Measurements from ENCODE around the gene HBS1L. TPM values are rescaled to one million over a fixed set of nuclear protein-coding genes. Genes with fewer than 3 reads are reported as not detected.
"Not testable (repeated sequence)": the region's sequence is repeated elsewhere in the genome, so short reads cannot be mapped to it uniquely, and the experiment has no call there.

HBS1L gene
- total and polyA plus RNA-seq, 7 experiments from 2014 or later, result 61.4 to 112 (median 81.0) TPM

DNA sequence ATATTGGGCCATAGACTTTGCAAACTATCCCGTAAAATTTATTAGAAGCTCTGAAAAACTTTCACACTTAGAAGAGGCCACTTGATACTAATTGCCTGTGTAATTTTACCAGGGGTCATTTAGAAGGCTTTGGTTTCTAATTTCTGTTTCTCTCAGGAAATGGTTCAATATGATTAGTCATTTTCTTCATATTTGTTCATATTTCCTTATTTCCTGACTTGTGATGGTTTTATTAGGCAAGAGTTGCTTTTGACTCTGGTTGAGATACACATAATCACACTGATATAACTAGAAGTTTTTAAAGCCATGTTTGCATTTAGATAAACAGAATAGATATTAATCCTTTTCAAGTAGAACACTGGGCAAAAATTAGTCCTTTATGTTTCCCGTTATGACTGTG lies 11.8 kb upstream of the HBS1L start:
- H3K36me3 ChIP-seq (ENCODE audit: control insufficient read depth in 2 of 3, insufficient read depth in 3 of 3, low read length in 3 of 3), result no peaks in the 10 kb centered on the region
- no peak overlapping the region for H3K27ac ChIP-seq (ENCODE audit: low read depth, low read length)
- ChIA-PET POLR2A (no interaction called here), CTCF (no interaction called here)
- Mint-ChIP-seq H3K4me1 (peaks cover 0 to 6% (median 0%) of the 10 kb centered on the region in 7 donors), H3K9me3 (peaks cover 0 to 5% (median 0%) of the 10 kb centered on the region in 11 donors), H3K27me3 (no peaks in the 10 kb centered on the region), H3K36me3 (peaks cover 0 to 3% (median 0%) of the 10 kb centered on the region in 5 donors), H3K27ac (peak overlapping the region in 1 of 9 donors; percentile 3), H3K4me3 (no peak overlapping the region)
- ATAC-seq (peak; percentile 58), DNase-seq (no peak)
- no peaks in the 10 kb centered on the region for H3K9me3 ChIP-seq (ENCODE audit: control insufficient read depth in 2 of 3, low read length in 3 of 3)
- no peaks in the 10 kb centered on the region for H3K27me3 ChIP-seq (ENCODE audit: control insufficient read depth in 2 of 2, insufficient read depth in 2 of 2, low read length in 2 of 2)
- H3K4me3 ChIP-seq (ENCODE audit: low read length), result no peak overlapping the region
- intact Hi-C loops (cut with micrococcal nuclease), result no loop called here
- H3K4me1 ChIP-seq (ENCODE audit: control insufficient read depth in 2 of 2, insufficient read depth in 2 of 2, low read length in 2 of 2), result no peaks in the 10 kb centered on the region

DNA sequence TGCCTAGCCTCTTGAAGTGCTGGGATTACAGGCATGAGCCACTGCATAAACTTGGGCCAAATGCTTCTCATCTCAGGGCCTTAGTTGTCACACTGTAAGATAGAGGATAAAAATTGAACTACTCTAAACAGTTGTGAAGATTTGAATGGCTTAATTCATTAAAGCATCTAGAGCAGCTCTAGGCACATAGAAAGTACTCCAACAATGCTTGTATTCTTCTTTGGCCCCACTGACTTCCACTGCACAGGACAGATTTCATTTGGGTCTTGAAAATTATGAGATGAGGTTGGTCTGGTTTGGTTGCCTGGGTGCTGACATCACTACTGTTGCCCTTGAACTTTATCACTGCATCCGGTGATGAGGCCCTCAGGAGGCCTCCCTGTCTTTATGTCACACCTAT lies 10.0 kb upstream of the HBS1L start:
- CTCF ChIA-PET, result no interaction called here
- peaks cover 0 to 6% (median 0%) of the 10 kb centered on the region in 7 donors for H3K4me1 Mint-ChIP-seq
- no peak for ATAC-seq

GRCh38 chr6:135063926-135064325 lies 9.3 kb upstream of the HBS1L start:
- ATAC-seq (no peak), DNase-seq (no peak)
- CTCF ChIA-PET, result no interaction called here
- no peaks in the 10 kb centered on the region for H3K36me3 ChIP-seq (ENCODE audit: control insufficient read depth in 2 of 3, insufficient read depth in 3 of 3, low read length in 3 of 3)
- H3K27ac Mint-ChIP-seq, result peak overlapping the region in 1 of 9 donors; percentile 77
- no peaks in the 10 kb centered on the region for H3K4me1 ChIP-seq (ENCODE audit: control insufficient read depth in 2 of 2, insufficient read depth in 2 of 2, low read length in 2 of 2)
- peaks cover 0 to 5% (median 0%) of the 10 kb centered on the region in 11 donors for H3K9me3 Mint-ChIP-seq
- H3K4me1 Mint-ChIP-seq, result peaks cover 0 to 6% (median 0%) of the 10 kb centered on the region in 7 donors
- H3K27me3 ChIP-seq (ENCODE audit: control insufficient read depth in 2 of 2, insufficient read depth in 2 of 2, low read length in 2 of 2), result no peaks in the 10 kb centered on the region
- no peak overlapping the region for H3K4me3 ChIP-seq (ENCODE audit: low read length)
- H3K27me3 Mint-ChIP-seq, result no peaks in the 10 kb centered on the region
- intact Hi-C loops (cut with micrococcal nuclease), result no loop called here
- POLR2A ChIA-PET, result interaction anchor here (1.0 kb wide), 1 partner anchor 81 kb away, joined by 4 read pairs; no protein-coding TSS in a partner anchor
- peaks cover 0 to 3% (median 0%) of the 10 kb centered on the region in 5 donors for H3K36me3 Mint-ChIP-seq
- no peak overlapping the region for H3K27ac ChIP-seq (ENCODE audit: low read depth, low read length)
- H3K4me3 Mint-ChIP-seq, result no peak overlapping the region
- no peaks in the 10 kb centered on the region for H3K9me3 ChIP-seq (ENCODE audit: control insufficient read depth in 2 of 3, low read length in 3 of 3)

More for the DNA sequence above, 10.0 kb upstream of the HBS1L start:
- no peak for DNase-seq
- H3K9me3 Mint-ChIP-seq, result peaks cover 0 to 5% (median 0%) of the 10 kb centered on the region in 11 donors
- POLR2A ChIA-PET, result interaction anchor here (1.2 kb wide), 1 partner anchor 22 kb away, joined by 4 read pairs; no protein-coding TSS in a partner anchor
- peaks cover 0 to 3% (median 0%) of the 10 kb centered on the region in 5 donors for H3K36me3 Mint-ChIP-seq
- intact Hi-C loops (cut with micrococcal nuclease), result no loop called here
- Histone ChIP-seq H3K36me3 (ENCODE audit: control insufficient read depth in 2 of 3, insufficient read depth in 3 of 3, low read length in 3 of 3) (no peaks in the 10 kb centered on the region), H3K27ac (ENCODE audit: low read depth, low read length) (no peak overlapping the region), H3K9me3 (ENCODE audit: control insufficient read depth in 2 of 3, low read length in 3 of 3) (no peaks in the 10 kb centered on the region), H3K27me3 (ENCODE audit: control insufficient read depth in 2 of 2, insufficient read depth in 2 of 2, low read length in 2 of 2) (no peaks in the 10 kb centered on the region), H3K4me1 (ENCODE audit: control insufficient read depth in 2 of 2, insufficient read depth in 2 of 2, low read length in 2 of 2) (no peaks in the 10 kb centered on the region), H3K4me3 (ENCODE audit: low read length) (no peak overlapping the region)
- H3K27me3 Mint-ChIP-seq, result no peaks in the 10 kb centered on the region
- no peak overlapping the region for H3K4me3 Mint-ChIP-seq
- peak overlapping the region in 2 of 9 donors; percentile 31 to 77 for H3K27ac Mint-ChIP-seq

DNA sequence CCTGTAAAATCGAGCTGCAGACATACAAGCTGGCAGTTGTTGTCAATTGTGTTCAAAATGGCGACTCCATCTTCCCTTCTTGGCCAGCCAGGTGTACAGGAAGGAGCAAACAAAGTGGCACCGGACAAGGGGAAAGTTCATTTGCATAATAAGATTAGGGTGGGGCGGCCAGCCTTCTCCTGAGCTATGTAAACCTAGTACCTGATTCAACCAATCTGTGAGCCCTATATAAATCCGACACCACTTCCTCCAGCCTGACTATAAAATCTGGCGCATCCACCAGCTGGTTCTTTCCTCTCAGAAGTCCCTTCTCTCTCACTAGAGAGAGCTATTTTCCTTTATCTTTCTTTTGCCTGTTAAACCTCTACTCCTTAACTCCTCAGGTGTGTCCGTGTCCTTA lies 8.1 kb upstream of the HBS1L start:
- Mint-ChIP-seq H3K4me3 (no peak overlapping the region), H3K36me3 (peaks cover 0 to 3% (median 0%) of the 10 kb centered on the region in 5 donors), H3K4me1 (peaks cover 0 to 6% (median 0%) of the 10 kb centered on the region in 7 donors), H3K27me3 (no peaks in the 10 kb centered on the region), H3K9me3 (peaks cover 0 to 5% (median 0%) of the 10 kb centered on the region in 11 donors), H3K27ac (no peak overlapping the region)
- Histone ChIP-seq H3K9me3 (ENCODE audit: control insufficient read depth in 2 of 3, low read length in 3 of 3) (no peaks in the 10 kb centered on the region), H3K36me3 (ENCODE audit: control insufficient read depth in 2 of 3, insufficient read depth in 3 of 3, low read length in 3 of 3) (no peaks in the 10 kb centered on the region), H3K27me3 (ENCODE audit: control insufficient read depth in 2 of 2, insufficient read depth in 2 of 2, low read length in 2 of 2) (no peaks in the 10 kb centered on the region), H3K27ac (ENCODE audit: low read depth, low read length) (no peak overlapping the region), H3K4me3 (ENCODE audit: low read length) (no peak overlapping the region), H3K4me1 (ENCODE audit: control insufficient read depth in 2 of 2, insufficient read depth in 2 of 2, low read length in 2 of 2) (no peaks in the 10 kb centered on the region)
- ChIA-PET POLR2A (interaction anchor here (0.7 to 1.0 kb wide), 2 partner anchors 80 to 82 kb away, joined by 4 read pairs; no protein-coding TSS in a partner anchor), CTCF (no interaction called here)
- DNase-seq (no peak), ATAC-seq (no peak)
- intact Hi-C loops (cut with micrococcal nuclease), result no loop called here

- no peaks in the 10 kb centered on the region for H3K27me3 Mint-ChIP-seq
- Histone ChIP-seq H3K9me3 (ENCODE audit: control insufficient read depth in 2 of 3, low read length in 3 of 3) (no peaks in the 10 kb centered on the region), H3K36me3 (ENCODE audit: control insufficient read depth in 2 of 3, insufficient read depth in 3 of 3, low read length in 3 of 3) (no peaks in the 10 kb centered on the region), H3K27me3 (ENCODE audit: control insufficient read depth in 2 of 2, insufficient read depth in 2 of 2, low read length in 2 of 2) (no peaks in the 10 kb centered on the region), H3K4me3 (ENCODE audit: low read length) (no peak overlapping the region), H3K4me1 (ENCODE audit: control insufficient read depth in 2 of 2, insufficient read depth in 2 of 2, low read length in 2 of 2) (no peaks in the 10 kb centered on the region), H3K27ac (ENCODE audit: low read depth, low read length) (no peak overlapping the region)
- DNase-seq (no peak), ATAC-seq (no peak)
- H3K4me1 Mint-ChIP-seq, result peaks cover 0 to 6% (median 6%) of the 10 kb centered on the region in 7 donors
- intact Hi-C loops (cut with micrococcal nuclease), result no loop called here
- peaks cover 0 to 2% (median 0%) of the 10 kb centered on the region in 11 donors for H3K9me3 Mint-ChIP-seq
- POLR2A ChIA-PET, result interaction anchor here (0.7 kb wide), 1 partner anchor 34 kb away, joined by 3 read pairs; no protein-coding TSS in a partner anchor
- no peak overlapping the region for H3K27ac Mint-ChIP-seq
- CTCF ChIA-PET, result no interaction called here
- H3K36me3 Mint-ChIP-seq, result no peaks in the 10 kb centered on the region
- H3K4me3 Mint-ChIP-seq, result no peak overlapping the region
These were observed 5.5 kb upstream of the HBS1L start for GRCh38 chr6:135060076-135060475.

GRCh38 chr6:135058299-135058698 lies 3.7 kb upstream of the HBS1L start:
- ATAC-seq; H3K9me3 Mint-ChIP-seq; H3K9me3 ChIP-seq (ENCODE audit: control insufficient read depth in 2 of 3, low read length in 3 of 3); H3K27ac ChIP-seq (ENCODE audit: low read depth, low read length); H3K36me3 Mint-ChIP-seq; H3K4me3 Mint-ChIP-seq; H3K27ac Mint-ChIP-seq; H3K4me1 ChIP-seq (ENCODE audit: control insufficient read depth in 2 of 2, insufficient read depth in 2 of 2, low read length in 2 of 2); H3K27me3 Mint-ChIP-seq; H3K4me3 ChIP-seq (ENCODE audit: low read length); CTCF ChIA-PET; H3K27me3 ChIP-seq (ENCODE audit: control insufficient read depth in 2 of 2, insufficient read depth in 2 of 2, low read length in 2 of 2); intact Hi-C loops (cut with micrococcal nuclease); DNase-seq; H3K36me3 ChIP-seq (ENCODE audit: control insufficient read depth in 2 of 3, insufficient read depth in 3 of 3, low read length in 3 of 3): not testable (repeated sequence)
- peaks cover 7 to 24% (median 22%) of the 10 kb centered on the region in 7 donors for H3K4me1 Mint-ChIP-seq
- POLR2A ChIA-PET, result interaction anchor here (0.7 kb wide), 1 partner anchor 34 kb away, joined by 4 read pairs; no protein-coding TSS in a partner anchor

DNA sequence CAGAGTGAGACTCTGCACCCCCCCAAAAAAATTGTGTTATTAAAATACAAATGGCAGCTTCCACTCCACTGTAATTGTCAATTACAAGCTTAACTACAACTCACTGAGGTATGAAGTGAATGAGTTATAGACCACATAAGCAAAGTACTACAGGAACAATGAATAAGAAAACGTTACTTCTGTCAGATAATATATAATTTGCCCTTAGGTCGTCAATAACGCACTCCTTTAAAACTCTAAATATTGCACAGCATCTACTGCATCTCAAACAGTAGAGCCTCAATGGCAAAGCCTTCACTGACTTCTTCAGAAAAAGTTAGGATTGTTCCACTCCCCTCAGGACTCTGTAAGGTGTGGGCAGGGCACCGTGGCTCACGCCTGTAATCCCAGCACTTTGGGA lies 2.0 kb upstream of the HBS1L start:
- Mint-ChIP-seq H3K9me3 (peaks cover 0 to 4% (median 0%) of the 10 kb centered on the region in 11 donors), H3K27me3 (peaks cover 0 to 3% (median 0%) of the 10 kb centered on the region in 5 donors), H3K4me3 (peak overlapping the region in 1 of 10 donors; percentile 44), H3K27ac (no peak overlapping the region), H3K36me3 (peaks cover 0 to 6% (median 4%) of the 10 kb centered on the region in 5 donors), H3K4me1 (peaks cover 16 to 41% (median 37%) of the 10 kb centered on the region in 7 donors)
- Histone ChIP-seq H3K9me3 (ENCODE audit: control insufficient read depth in 2 of 3, low read length in 3 of 3) (no peaks in the 10 kb centered on the region), H3K27ac (ENCODE audit: low read depth, low read length) (no peak overlapping the region), H3K27me3 (ENCODE audit: control insufficient read depth in 2 of 2, insufficient read depth in 2 of 2, low read length in 2 of 2) (no peaks in the 10 kb centered on the region), H3K4me3 (ENCODE audit: low read length) (no peak overlapping the region), H3K4me1 (ENCODE audit: control insufficient read depth in 2 of 2, insufficient read depth in 2 of 2, low read length in 2 of 2) (peaks cover 10 to 13% of the 10 kb centered on the region in 2 donors), H3K36me3 (ENCODE audit: control insufficient read depth in 2 of 3, insufficient read depth in 3 of 3, low read length in 3 of 3) (no peaks in the 10 kb centered on the region)
- ATAC-seq, result no peak
- ChIA-PET CTCF (interaction anchor here (0.9 to 2.9 kb wide), 2 partner anchors 30 to 127 kb away, joined by 3 to 18 read pairs; no protein-coding TSS in a partner anchor), POLR2A (interaction anchor here (0.7 to 3.9 kb wide), 5 partner anchors 13 to 127 kb away, joined by 3 to 25 read pairs (median 3); no protein-coding TSS in a partner anchor)
- DNase-seq, result no peak
- intact Hi-C loops (cut with micrococcal nuclease), result no loop called here
